Ishikawa (cell line): ENCODE data around the gene IDH1.

Experiments used
- CEBPB ChIP-seq: IDR thresholded peaks from 2 replicates; pipeline ENCODE4 v1.6.1; 2012
- CREB1 ChIP-seq: IDR thresholded peaks from 2 replicates; pipeline ENCODE4 v1.6.1; 2012; ENCODE audit warnings: low read depth
- EGR1 ChIP-seq: IDR thresholded peaks from 2 replicates; pipeline ENCODE4 v1.6.1; 2012
- EP300 ChIP-seq: IDR thresholded peaks from 2 replicates; pipeline ENCODE4 v1.6.1; 2012; ENCODE audit warnings: borderline replicate concordance
- FOXM1 ChIP-seq: IDR thresholded peaks from 2 replicates; pipeline ENCODE4 v1.6.1; 2012; ENCODE audit warnings: low read depth, borderline replicate concordance
- NFIC ChIP-seq: IDR thresholded peaks from 2 replicates; pipeline ENCODE4 v1.6.1; 2012
- RAD21 ChIP-seq: IDR thresholded peaks from 2 replicates; pipeline ENCODE4 v1.6.1; 2012; ENCODE audit warnings: low read depth
- TAF1 ChIP-seq: IDR thresholded peaks from 2 replicates; pipeline ENCODE4 v1.6.1; 2012; ENCODE audit warnings: low read depth, mild to moderate bottlenecking
- TCF12 ChIP-seq: IDR thresholded peaks from 2 replicates; pipeline ENCODE4 v1.6.1; 2012; ENCODE audit warnings: low read depth
- TEAD4 ChIP-seq: IDR thresholded peaks from 2 replicates; pipeline ENCODE4 v1.6.1; 2012
- YY1 ChIP-seq: IDR thresholded peaks from 2 replicates; pipeline ENCODE4 v1.6.1; 2012; ENCODE audit warnings: low read depth
- ZBTB7A ChIP-seq: IDR thresholded peaks from 2 replicates; pipeline ENCODE4 v1.6.1; 2012; ENCODE audit warnings: low read depth
- TF ChIP-seq, protein P1 (sequence below): IDR thresholded peaks from 2 replicates; pipeline ENCODE4 v1.6.1; 2012
- TF ChIP-seq, protein P2 (sequence below): IDR thresholded peaks from 2 replicates; pipeline ENCODE4 v1.6.1; 2012; ENCODE audit warnings: low read depth, mild to moderate bottlenecking
- TF ChIP-seq, protein P3 (sequence below): IDR thresholded peaks from 2 replicates; pipeline ENCODE4 v1.6.1; 2012

Gene IDH1

DNA sequence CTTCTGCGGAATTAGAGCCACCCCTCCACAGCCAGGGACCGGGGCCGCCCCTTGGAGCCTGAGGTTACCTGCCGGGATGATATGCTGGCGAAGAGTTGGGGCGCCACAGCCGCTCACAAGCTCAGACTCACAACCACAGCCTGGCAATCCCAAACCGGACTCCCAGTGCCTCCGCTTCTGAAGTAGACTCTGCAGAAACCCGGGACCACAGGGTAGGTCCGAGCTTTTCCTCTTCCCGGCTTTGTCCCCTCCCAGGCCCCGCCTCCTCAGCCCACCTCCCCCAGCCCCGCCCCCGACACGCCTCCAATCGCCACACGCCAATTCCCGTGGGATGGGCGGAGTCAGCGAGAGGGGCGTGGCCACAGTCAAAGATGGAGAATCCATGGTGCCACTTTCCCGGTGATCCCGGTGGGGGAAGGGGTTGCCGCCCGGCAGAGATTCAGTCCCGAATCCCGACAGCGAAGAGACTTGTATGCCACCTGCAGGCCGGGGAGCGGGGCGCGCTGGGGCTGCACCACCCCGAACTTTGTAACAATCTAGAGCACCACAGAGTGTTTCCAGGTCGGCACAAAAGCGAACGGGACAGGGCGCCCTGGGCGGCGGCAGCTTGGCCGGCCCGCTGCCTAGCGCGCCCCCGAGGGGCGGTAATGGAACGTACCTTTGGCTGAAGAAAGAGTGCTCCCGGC lies at the start of gene IDH1:
IDH1 (minus strand) TSS at position 201 of the 686 bp plus-strand sequence. CDS start 3,520 bp downstream, outside the sequence.
- TF ChIP-seq TEAD4 (no peak), TCF12 (peak; percentile 25; the same call in 1 of the 2 replicates), YY1 (peak; percentile 89), TAF1 (peak; percentile 94), CEBPB (no peak), EP300 (no peak), ZBTB7A (peak; percentile 94), RAD21 (peak; percentile 51)
- TF ChIP-seq, protein P1, sequence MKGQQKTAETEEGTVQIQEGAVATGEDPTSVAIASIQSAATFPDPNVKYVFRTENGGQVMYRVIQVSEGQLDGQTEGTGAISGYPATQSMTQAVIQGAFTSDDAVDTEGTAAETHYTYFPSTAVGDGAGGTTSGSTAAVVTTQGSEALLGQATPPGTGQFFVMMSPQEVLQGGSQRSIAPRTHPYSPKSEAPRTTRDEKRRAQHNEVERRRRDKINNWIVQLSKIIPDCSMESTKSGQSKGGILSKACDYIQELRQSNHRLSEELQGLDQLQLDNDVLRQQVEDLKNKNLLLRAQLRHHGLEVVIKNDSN = no peak
- TF ChIP-seq, protein P2, sequence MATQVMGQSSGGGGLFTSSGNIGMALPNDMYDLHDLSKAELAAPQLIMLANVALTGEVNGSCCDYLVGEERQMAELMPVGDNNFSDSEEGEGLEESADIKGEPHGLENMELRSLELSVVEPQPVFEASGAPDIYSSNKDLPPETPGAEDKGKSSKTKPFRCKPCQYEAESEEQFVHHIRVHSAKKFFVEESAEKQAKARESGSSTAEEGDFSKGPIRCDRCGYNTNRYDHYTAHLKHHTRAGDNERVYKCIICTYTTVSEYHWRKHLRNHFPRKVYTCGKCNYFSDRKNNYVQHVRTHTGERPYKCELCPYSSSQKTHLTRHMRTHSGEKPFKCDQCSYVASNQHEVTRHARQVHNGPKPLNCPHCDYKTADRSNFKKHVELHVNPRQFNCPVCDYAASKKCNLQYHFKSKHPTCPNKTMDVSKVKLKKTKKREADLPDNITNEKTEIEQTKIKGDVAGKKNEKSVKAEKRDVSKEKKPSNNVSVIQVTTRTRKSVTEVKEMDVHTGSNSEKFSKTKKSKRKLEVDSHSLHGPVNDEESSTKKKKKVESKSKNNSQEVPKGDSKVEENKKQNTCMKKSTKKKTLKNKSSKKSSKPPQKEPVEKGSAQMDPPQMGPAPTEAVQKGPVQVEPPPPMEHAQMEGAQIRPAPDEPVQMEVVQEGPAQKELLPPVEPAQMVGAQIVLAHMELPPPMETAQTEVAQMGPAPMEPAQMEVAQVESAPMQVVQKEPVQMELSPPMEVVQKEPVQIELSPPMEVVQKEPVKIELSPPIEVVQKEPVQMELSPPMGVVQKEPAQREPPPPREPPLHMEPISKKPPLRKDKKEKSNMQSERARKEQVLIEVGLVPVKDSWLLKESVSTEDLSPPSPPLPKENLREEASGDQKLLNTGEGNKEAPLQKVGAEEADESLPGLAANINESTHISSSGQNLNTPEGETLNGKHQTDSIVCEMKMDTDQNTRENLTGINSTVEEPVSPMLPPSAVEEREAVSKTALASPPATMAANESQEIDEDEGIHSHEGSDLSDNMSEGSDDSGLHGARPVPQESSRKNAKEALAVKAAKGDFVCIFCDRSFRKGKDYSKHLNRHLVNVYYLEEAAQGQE = no peak
- TF ChIP-seq, protein P3, sequence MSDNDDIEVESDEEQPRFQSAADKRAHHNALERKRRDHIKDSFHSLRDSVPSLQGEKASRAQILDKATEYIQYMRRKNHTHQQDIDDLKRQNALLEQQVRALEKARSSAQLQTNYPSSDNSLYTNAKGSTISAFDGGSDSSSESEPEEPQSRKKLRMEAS = peak; percentile 33

DNA sequence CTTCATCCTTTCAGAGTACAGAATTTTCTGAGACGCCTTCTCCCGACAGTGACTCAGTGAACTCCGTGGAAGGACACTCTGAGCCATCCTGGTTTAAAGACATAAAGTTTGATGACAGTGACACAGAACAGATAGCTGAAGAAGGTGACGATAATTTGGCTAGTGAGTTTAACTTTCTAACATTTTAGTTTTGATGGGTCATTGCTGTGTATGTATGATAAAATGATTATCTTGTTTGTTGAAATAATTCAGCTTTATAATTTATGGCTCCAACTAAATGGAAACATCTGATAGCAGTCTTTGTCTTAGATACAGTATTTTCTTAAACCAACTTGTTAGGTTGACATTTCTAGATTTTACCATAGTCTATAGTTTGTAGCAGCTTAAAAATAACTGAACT lies 49.3 kb upstream of the IDH1 start:
- TF ChIP-seq CEBPB (no peak), YY1 (no peak), CREB1 (no peak), RAD21 (no peak), FOXM1 (no peak), ZBTB7A (no peak), EGR1 (no peak), NFIC (no peak), TAF1 (no peak), TCF12 (no peak), TEAD4 (no peak), EP300 (no peak)
- TF ChIP-seq, protein P3 = no peak
- TF ChIP-seq, protein P1 = no peak
- TF ChIP-seq, protein P2 = no peak

DNA sequence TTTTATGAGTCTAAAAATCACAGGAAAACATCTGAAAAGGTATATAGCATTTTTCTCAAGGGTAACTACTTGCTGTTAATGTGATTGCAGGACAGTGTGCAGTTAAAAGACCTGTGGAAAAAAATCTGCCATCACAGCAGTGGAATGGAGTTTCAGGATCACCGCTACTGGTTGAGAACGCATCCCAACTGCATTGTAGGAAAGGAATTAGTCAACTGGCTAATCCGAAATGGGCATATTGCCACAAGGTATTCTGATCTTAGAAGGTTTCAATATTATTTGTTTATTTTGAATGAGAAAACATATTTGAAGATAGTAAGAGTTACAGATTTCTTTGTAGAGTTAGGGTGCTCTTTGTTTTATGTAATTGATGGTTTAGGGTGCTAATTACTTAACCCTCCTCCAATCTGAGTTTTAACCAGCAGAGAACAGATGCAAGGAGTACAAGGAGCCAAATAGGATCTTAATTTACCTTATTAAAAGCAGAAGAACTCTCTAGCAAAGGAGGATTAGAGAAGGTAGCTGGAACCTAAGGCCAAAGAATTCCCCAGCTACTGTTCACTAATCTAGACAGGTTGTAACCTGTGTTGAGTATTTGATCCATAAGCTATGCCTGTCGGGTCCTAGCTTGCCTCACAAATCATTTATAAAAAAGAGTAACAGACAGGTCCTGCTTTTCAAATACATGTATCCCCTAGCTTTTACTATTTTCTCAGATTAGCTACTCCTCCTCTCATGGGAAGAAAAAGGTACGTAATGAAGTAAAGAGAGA lies 46.2 kb upstream of the IDH1 start:
- TF ChIP-seq, protein P1 = no peak
- no peak for TF ChIP-seq CEBPB
- TF ChIP-seq TEAD4 = no peak
- TF ChIP-seq NFIC = no peak
- no peak for TF ChIP-seq EP300
- TF ChIP-seq RAD21 = no peak
- no peak for TF ChIP-seq TCF12
- no peak for TF ChIP-seq TAF1
- no peak for TF ChIP-seq FOXM1
- TF ChIP-seq, protein P3 = no peak
- TF ChIP-seq YY1 = no peak
- TF ChIP-seq EGR1 = no peak
- TF ChIP-seq ZBTB7A = no peak
- TF ChIP-seq, protein P2 = no peak
- no peak for TF ChIP-seq CREB1
